Measurements from ENCODE around the gene FCMR.

FCMR gene

GRCh38 chr1:206922524-206922923, 783 bp upstream of the FCMR start:
- DNase-seq: no peak

GRCh38 chr1:206918076-206918475, 3.7 kb downstream of the FCMR start:
- no peak for DNase-seq

DNA sequence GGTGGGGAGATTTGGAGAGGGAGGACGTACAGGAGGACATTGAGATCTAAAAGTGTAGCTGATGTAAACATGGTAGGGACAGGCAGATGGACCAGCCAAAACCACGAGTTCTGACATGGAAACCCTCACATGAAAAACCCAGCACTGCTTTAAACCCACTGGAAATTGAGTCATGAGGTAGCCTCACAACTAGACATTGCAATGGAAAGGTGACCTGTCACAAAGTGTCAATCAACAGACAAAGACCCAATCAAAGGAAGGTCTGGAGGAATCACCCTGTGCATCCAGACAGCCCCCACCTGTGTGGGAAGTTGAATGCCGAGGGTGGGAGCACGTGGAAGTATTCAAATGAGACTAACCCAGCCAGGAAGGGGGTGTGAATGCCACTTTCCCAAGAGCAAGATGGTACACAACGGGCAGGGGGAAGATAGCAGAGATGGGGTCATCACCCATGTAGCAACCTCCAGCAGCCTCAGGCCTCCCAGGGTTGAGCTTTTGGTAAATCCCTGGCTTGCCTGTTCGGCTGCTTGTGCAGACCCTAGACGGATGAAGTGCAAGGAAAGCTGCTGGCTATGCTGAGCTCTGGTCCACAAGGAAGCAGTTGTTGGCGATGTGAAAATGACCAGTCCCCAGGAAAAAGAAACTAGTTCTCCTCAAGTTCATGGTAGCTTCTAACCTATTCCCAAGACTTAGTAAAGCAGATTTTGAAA, 5.6 kb downstream of the FCMR start:
- DNase-seq: no peak

- DNase-seq: no peak
Observed at GRCh38 chr1:206915030-206915735, 6.6 kb downstream of the FCMR start.

DNA sequence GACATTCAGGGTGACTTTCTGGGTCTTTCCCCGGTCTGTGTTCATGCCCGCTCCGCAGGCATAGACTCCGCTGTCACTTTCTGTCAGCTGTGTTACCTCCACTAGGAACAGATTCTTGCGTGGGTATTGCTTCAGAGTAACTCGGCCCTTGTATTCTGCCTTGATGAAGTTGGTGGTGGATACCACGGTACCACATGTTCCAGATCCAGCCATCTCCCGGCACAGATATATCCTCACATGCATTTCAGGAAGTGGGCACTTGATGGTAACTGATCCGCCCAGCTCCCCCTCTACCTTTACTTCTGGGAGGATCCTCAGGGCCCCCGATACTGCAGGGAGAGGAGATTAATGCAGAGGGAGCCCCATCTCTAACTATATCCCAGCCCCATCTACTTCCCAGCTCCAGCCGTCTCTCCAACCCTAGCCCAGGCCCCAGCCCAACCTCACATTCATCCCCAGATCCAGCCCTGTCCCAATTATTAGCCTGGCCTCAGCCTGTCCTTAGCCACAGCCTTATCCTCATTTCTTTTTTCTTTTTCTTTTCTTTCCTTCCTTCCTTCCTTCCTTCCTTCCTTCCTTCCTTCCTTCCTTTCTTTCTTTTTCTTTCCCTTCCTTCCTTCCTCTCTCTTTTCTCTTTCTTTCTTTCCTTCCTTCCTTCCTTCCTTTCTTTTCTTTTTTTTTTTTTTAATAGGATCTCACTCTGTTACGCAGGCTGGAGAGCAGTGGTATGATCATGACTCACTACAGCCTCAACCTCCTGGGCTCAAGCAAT, 7.8 kb downstream of the FCMR start:
- no peak for DNase-seq

GRCh38 chr1:206912445-206913095, 9.2 kb downstream of the FCMR start:
- DNase-seq: peak; percentile 85

DNA sequence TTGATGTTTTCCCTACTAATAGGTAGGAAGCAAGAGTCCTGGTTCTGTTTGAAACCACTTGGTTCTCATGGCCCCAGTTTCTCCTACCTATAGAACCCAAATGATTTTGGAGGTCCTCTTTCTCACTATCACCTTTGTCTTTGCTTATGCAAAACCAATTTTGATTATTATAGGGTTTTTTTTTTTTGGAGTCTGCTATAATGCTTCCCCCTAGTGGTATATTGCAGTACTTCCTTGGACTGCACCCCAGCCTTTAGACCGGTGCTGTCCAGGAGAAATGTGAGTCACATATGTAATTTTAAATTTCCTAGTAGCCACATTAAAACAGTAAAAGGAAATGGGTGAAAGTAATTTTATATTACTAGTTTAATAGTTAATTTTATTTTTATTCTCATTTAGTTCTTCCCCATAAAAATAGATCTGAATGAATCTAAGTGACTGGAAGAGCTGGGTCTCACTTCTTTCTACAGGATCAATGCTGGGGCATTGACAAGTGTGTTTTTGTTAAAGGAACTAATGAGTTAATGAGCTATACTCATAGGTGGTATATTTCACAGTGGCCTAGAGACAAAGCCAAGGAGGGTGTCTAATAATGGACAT, 10.6 kb downstream of the FCMR start:
- peak; percentile 45 for DNase-seq

DNA sequence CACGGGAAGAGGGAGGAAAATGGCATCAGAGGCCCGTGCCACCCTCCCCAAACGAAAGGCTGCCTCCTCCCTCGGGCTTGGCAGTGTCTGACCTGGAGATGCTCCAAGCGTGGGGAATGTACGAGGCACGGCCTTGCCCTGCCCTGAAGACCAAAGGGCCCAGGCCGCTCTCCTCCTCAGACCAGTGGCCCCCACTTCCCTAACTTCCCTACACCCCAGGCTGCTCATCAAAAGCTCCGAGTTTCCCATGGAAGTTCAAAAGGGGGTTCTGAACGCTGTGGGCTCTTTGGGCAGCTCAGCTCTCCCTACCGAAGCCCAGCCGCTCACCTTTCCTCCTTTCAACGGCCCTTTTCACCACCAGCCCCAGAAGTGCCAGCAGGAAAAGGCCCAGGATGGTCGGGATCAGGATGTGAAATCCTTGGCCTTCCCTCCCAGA, 11.8 kb downstream of the FCMR start:
- no peak for DNase-seq

GRCh38 chr1:206909161-206909882, 12.4 kb downstream of the FCMR start:
- DNase-seq: peak; percentile 67

DNA sequence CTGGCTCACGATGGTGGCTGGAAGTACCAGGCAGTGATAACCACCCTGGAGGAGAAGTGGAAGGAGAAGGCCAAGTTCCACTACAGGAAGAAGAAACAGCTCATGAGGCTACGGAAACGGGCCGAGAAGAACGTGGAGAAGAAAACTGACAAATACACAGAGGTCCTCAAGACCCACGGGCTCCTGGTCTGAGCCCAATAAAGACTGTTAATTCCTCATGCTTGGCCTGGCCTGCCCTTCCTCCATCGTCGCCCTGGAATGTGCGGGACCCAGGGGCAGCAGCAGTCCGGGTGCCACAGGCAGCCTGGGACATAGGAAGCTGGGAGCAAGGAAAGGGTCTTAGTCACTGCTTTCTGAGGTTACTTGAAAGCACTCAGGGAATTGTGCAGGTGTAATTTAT, 13.7 kb downstream of the FCMR start:
- no peak for DNase-seq

- DNase-seq: no peak
Observed at GRCh38 chr1:206907304-206907991, 14.3 kb downstream of the FCMR start.

- DNase-seq: no peak
Observed at GRCh38 chr1:206905295-206906164, 16.2 kb downstream of the FCMR start.

GRCh38 chr1:206904423-206905142, 17.2 kb downstream of the FCMR start:
- no peak for DNase-seq

GRCh38 chr1:206903687-206904086, 18.1 kb downstream of the FCMR start:
- DNase-seq: no peak

GRCh38 chr1:206902702-206903101, 19.0 kb downstream of the FCMR start:
- DNase-seq: no peak

DNA sequence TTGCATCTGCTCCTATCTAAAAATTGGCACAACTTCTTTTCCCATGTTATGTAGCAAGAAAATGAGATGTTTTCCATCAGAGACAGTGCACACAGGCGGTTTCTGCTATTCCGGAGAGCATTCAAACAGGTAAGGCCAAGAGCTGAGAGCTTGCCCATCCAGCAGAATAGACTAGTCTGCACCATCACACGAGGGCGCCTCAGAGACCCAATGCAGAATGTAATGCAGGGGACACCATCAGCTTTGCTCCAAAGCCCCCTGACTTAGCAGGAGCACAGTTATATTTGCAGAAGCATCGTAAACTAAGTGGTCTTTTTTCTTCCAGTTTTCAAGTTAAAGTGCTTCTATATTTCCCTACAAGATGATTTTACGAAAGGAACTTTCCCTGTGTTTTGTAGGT, 19.8 kb downstream of the FCMR start:
- no peak for DNase-seq

- DNase-seq: no peak
Observed at GRCh38 chr1:206900149-206900548, 21.6 kb downstream of the FCMR start.

DNA sequence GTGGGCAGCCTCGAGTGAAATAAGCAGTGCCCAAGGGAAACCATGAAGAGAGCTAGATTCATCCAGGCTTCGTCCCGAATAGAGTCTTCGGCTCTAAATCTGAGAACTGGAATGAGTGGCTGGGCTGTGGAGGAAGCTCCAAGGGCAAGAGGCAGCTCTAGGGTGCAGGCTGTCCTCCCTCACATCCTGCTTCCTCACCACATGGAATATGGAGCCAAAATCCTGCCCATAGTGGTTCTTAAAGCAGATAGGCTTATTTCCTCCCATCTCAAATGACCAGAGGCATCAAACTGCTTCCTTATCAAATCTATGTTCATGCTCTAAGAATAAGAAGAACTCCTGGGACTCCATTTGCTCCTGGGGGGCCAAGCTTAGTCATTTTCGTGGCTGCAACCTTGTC, 22.0 kb downstream of the FCMR start:
- no peak for DNase-seq

DNA sequence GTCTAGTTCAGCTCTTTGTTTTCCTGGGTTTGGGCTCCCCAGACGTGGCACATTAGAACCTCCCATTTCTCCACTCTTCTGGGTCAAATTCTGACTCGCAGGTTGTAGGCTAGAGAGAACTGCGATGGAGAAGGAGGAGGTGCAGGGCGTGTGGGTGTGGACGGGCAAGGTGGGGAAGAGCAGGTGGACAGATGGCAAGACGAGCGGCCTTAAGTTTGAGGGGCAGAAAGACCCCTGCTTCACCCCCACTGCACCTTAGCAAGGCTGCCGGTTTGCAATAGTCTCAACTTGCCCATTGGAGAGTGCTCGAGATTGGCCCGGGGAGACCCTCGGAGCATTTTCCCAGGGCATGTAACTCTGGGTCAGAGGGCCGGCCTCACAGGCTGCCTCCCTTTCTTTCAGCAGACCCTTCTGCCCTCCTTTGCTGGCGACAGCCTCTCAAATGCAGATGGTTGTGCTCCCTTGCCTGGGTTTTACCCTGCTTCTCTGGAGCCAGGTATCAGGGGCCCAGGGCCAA, 22.8 kb downstream of the FCMR start:
- no peak for DNase-seq
